GM12878 (cell line): ENCODE measurements around the gene PKHD1.

Experiments
- CBX3 ChIP-seq: fragments of 200-600 bp; sonication (generic); IDR thresholded peaks from 2 replicates; pipeline ENCODE4 v1.6.1; 2016; ENCODE audit warnings: low read depth, borderline replicate concordance
- CTCF ChIP-seq, 3 experiments: IDR thresholded peaks in 2 of 3; conservative IDR thresholded peaks in 1 of 3; 2 replicates each; pipeline ENCODE4 v1.5.1; 2011; ENCODE audit warnings: low read depth in 3 of 3, low read length in 3 of 3, mild to moderate bottlenecking in 3 of 3, control low read depth in 2 of 3, moderate library complexity in 2 of 3, inconsistent platforms in 1 of 3, mixed read lengths in 1 of 3; ENCODE audit not compliant: control insufficient read depth in 2 of 3, insufficient read depth in 1 of 3; ENCODE audit errors: extremely low read depth in 1 of 3
- NBN ChIP-seq: fragments of 450-650 bp; IDR thresholded peaks from 2 replicates; pipeline ENCODE4 v1.6.1; 2016
- POLR2A ChIP-seq: IDR thresholded peaks from 2 replicates; pipeline ENCODE4 v1.6.1; 2011; ENCODE audit warnings: low read depth, mild to moderate bottlenecking, low read length
- POLR2AphosphoS5 ChIP-seq: IDR thresholded peaks from 2 replicates; pipeline ENCODE4 v1.6.1; 2011; ENCODE audit warnings: mild to moderate bottlenecking, low read length, inconsistent platforms
- RCOR1 ChIP-seq: conservative IDR thresholded peaks from 2 replicates; pipeline ENCODE4 v1.6.1; 2012; ENCODE audit warnings: low read depth, low read length, improper control_type of control experiment
- USF2 ChIP-seq: IDR thresholded peaks from 2 replicates; pipeline ENCODE4 v1.6.1; 2011; ENCODE audit warnings: low read depth, low read length, improper control_type of control experiment, borderline replicate concordance
- ZNF24 ChIP-seq: fragments of 450-650 bp; IDR thresholded peaks from 2 replicates; pipeline ENCODE4 v1.6.1; 2017; ENCODE audit warnings: antibody characterized with exemption, mild to moderate bottlenecking

DNA sequence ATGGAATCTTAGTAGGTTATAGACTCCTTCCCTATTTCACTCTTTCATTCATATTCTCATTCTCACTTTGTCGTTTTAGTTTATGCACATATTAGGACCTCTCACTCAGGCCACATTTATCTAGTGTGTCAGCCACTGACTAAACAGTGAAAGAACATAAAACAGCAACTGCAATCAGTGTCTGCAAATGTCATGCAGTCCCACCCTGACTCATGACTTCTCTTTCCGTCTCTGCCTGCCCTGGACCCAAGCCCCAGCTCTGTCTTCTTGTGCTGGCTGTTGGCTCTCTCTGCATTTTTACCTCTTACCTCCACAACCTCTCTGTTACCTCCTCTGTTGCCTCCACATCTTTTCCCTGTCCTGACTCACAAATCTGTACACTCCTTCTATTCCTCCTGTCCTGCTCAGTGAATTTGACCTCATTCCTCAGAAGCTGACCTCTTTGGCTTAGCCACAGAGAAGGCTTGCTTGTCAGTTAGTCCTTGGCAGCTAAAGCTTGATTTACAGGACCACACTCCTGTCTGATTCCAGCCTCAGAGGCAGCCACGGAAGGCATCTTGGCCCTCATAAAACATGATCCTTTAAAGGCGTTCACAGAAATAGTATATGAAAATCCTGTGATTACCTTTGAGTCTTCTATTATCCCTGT lies 247.6 kb downstream of the PKHD1 start:
- TF ChIP-seq POLR2A = no peak
- no peak for TF ChIP-seq CTCF (IDR thresholded peaks at IDR 0.05 in 2 of 3, conservative IDR thresholded peaks at IDR 0.05 in 1 of 3; ENCODE audit: control insufficient read depth in 2 of 3, extremely low read depth in 1 of 3, insufficient read depth in 1 of 3, low read depth in 3 of 3, low read length in 3 of 3)
- no peak for TF ChIP-seq CBX3
- no peak for TF ChIP-seq POLR2AphosphoS5
- no peak for TF ChIP-seq NBN
- TF ChIP-seq ZNF24 = no peak
- no peak for TF ChIP-seq USF2
- no peak for TF ChIP-seq RCOR1
